Common myeloid progenitor, CD34-positive (primary cell): ENCODE results near the gene ECHS1.

Experiments
- CTCF ChIA-PET: fragments of 350-600 bp; sonication (Branson Sonifier 250); formaldehyde crosslinking; loops from one replicate; lab custom pipeline; 2021; ENCODE audit warnings: antibody characterized with exemption; lab: Charles Lee
- POLR2A ChIA-PET: fragments of 350-600 bp; sonication (Branson Sonifier 250); formaldehyde crosslinking; loops from one replicate; lab custom pipeline; 2021; ENCODE audit warnings: antibody characterized with exemption; lab: Charles Lee
- DNase-seq, 3 donors: peaks; one replicate each; pipeline versions ENCODE4 v3.0.0 to v3.0.0-alpha.2; 2013
- H3K27ac ChIP-seq, 2 experiments: 1 replicate in 1 of 2; 2 replicates in 1 of 2; pipeline ENCODE4 v1.7.0; 2013; ENCODE audit warnings: inconsistent platforms in 2 of 2, low read length in 2 of 2, mild to moderate bottlenecking in 2 of 2, low read depth in 1 of 2, moderate library complexity in 1 of 2; ENCODE audit not compliant: severe bottlenecking in 2 of 2, insufficient read depth in 1 of 2, poor library complexity in 1 of 2
- H3K27me3 ChIP-seq, 5 experiments: replicated peaks in 2 of 5; 1 replicate in 3 of 5; 2 replicates in 2 of 5; pipeline versions ENCODE4 v1.6.1 to v1.7.0; 2013; ENCODE audit warnings: low read length in 4 of 5, mild to moderate bottlenecking in 2 of 5, moderate library complexity in 2 of 5, inconsistent platforms in 1 of 5; ENCODE audit not compliant: insufficient read depth in 5 of 5, control insufficient read depth in 4 of 5
- H3K36me3 ChIP-seq, 4 experiments: 1 replicate in 2 of 4; 2 replicates in 2 of 4; pipeline versions ENCODE4 v1.6.1 to v1.7.0; 2013; ENCODE audit warnings: low read length in 3 of 4, control low read depth in 1 of 4, mild to moderate bottlenecking in 1 of 4; ENCODE audit not compliant: control insufficient read depth in 4 of 4, insufficient read depth in 4 of 4
- H3K4me1 ChIP-seq, 4 experiments: 1 replicate in 3 of 4; 2 replicates in 1 of 4; pipeline versions ENCODE4 v1.6.1 to v1.7.1; 2013; ENCODE audit warnings: low read length in 3 of 4, mild to moderate bottlenecking in 3 of 4, control low read depth in 1 of 4, inconsistent platforms in 1 of 4, moderate library complexity in 1 of 4; ENCODE audit not compliant: control insufficient read depth in 4 of 4, insufficient read depth in 4 of 4; ENCODE audit errors: control extremely low read depth in 1 of 4
- H3K4me3 ChIP-seq, 7 experiments: 1 replicate in 4 of 7; 2 replicates in 3 of 7; pipeline versions ENCODE4 v1.5.1 to v1.7.0; 2013; ENCODE audit warnings: mild to moderate bottlenecking in 7 of 7, low read length in 6 of 7, moderate library complexity in 6 of 7, inconsistent platforms in 2 of 7, low read depth in 2 of 7, control low read depth in 1 of 7; ENCODE audit not compliant: insufficient read depth in 4 of 7, control insufficient read depth in 1 of 7; ENCODE audit errors: extremely low read depth in 1 of 7
- H3K9me3 ChIP-seq, 5 experiments: 1 replicate in 4 of 5; 2 replicates in 1 of 5; pipeline versions ENCODE4 v1.6.1 to v1.7.1; 2013; ENCODE audit warnings: low read length in 4 of 5, mild to moderate bottlenecking in 2 of 5, inconsistent platforms in 1 of 5, low read depth in 1 of 5, moderate library complexity in 1 of 5; ENCODE audit not compliant: control insufficient read depth in 4 of 5, insufficient read depth in 2 of 5; ENCODE audit errors: control extremely low read depth in 1 of 5
- WGBS: methylation state at CpG from one replicate; pipeline ENCODE4 v1.1.5; 2013; ENCODE audit not compliant: insufficient coverage; 5-methylcytosine and 5-hydroxymethylcytosine counted together

Gene ECHS1

DNA sequence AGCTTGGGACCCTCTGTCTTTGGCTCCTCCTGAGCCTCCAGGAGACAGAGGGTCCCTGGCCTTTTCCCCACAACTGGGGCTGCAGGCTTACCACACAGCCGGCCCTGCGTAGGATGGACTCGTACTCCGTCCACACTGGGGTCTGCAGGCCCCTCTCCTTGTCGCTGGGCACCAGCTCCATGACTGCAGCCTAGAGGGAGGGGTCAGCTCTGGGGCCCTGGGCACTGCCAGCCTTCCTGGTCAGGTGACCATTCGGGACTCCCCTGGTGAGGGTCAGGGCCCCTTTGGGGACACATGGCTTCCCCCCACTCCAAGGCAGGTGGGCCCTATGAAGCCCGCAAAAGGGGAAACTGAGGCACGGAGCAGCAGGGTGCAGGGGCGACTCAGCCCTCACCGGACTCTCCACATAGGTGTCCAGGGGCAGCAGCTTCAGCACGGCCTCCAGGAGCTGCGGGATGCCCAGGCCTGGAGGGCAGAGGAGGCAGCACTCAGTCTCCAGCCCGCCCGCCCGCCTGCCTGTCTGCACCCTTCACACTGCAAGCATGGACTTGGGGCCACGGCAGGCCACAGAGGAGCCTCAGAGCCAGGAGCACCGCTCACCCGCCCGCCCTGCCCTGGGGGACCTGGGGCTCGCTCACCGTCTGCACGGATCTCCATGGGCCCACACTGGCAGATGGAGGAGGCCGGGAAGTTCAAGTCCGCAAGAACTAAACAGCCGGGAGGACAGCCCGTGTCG is 16.4 kb downstream of the ECHS1 start:
- peaks cover 0 to 14% (median 12%) of the 10 kb centered on the region in 4 experiments for H3K4me1 ChIP-seq
- 43% methylated on average over 20 of the region's 27 CpGs for WGBS
- ChIA-PET CTCF (interaction anchor here (0.7 to 1.8 kb wide), 5 partner anchors 12 to 41 kb away, joined by 3 to 4 read pairs (median 3); no protein-coding TSS in a partner anchor), POLR2A (interaction anchor here (1.0 kb wide), 1 partner anchor 20 kb away, joined by 6 read pairs; the partner anchor contains the start of gene CALY)
- H3K27ac ChIP-seq: no peak overlapping the region
- no peak for DNase-seq
- peak overlapping the region; percentile 39 to 74 (median 67) for H3K4me3 ChIP-seq
- H3K9me3 ChIP-seq: no peaks in the 10 kb centered on the region
- H3K36me3 ChIP-seq: no peaks in the 10 kb centered on the region
- H3K27me3 ChIP-seq: no peaks in the 10 kb centered on the region

DNA sequence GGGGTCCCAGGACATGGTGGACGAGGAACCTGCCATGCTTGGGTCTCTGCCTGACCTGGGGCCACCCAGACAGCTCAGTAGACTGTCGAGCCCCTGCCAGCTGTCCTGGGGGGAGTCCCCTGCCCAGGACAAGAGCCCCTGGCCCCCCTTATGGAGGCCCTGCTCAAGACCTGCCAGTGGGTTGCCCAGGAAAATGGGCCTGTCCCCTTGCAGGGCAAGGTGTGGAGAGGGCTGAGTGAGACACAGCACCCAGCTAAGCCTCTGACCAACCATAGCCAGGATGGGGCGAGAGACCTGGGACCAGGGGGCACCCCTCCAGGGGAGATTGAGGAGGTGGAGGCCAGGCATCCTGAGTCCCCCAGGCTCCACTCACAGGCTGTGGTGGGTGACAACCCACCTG is 17.2 kb downstream of the ECHS1 start:
- Histone ChIP-seq H3K4me3 (no peak overlapping the region), H3K4me1 (peaks cover 0 to 14% (median 12%) of the 10 kb centered on the region in 4 experiments), H3K36me3 (no peaks in the 10 kb centered on the region), H3K27ac (no peak overlapping the region), H3K27me3 (peaks cover 0 to 2% (median 0%) of the 10 kb centered on the region in 5 experiments), H3K9me3 (no peaks in the 10 kb centered on the region)
- ChIA-PET POLR2A (no interaction called here), CTCF (interaction anchor here (0.7 to 1.8 kb wide), 4 partner anchors 21 to 40 kb away, joined by 3 to 4 read pairs (median 4); no protein-coding TSS in a partner anchor)
- WGBS: 100% methylated on average over 1 of the region's 3 CpGs
- DNase-seq: no peak

DNA sequence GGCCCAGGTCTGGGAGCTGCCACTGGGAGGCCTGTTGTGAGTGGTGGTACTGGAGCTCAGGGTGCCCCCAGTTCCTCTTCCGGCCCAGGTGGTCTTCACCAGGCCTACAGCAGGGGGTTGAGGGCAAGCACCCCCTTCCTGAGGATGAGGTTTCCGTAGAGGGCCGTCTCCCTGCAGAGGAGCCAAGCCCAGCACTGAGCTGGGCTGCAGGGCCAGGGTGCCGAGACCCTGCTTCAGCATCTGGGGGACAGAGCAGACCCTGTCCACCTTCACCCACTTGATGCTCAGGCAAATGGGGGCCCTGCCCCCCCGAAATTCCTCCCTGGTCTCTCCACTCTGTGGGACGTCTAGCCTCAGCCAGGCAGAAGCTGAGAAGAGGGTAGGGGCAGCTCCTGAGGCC is 17.9 kb downstream of the ECHS1 start:
- DNase-seq: no peak
- no peak overlapping the region for H3K27ac ChIP-seq
- H3K27me3 ChIP-seq: peaks cover 0 to 7% (median 2%) of the 10 kb centered on the region in 5 experiments
- ChIA-PET CTCF (interaction anchor here (0.8 to 1.8 kb wide), 4 partner anchors 10 to 68 kb away, joined by 3 to 4 read pairs (median 3); no protein-coding TSS in a partner anchor), POLR2A (no interaction called here)
- 93% methylated on average over 6 of the region's 6 CpGs for WGBS
- H3K36me3 ChIP-seq: no peaks in the 10 kb centered on the region
- peaks cover 0 to 14% (median 12%) of the 10 kb centered on the region in 4 experiments for H3K4me1 ChIP-seq
- no peak overlapping the region for H3K4me3 ChIP-seq
- H3K9me3 ChIP-seq: no peaks in the 10 kb centered on the region

DNA sequence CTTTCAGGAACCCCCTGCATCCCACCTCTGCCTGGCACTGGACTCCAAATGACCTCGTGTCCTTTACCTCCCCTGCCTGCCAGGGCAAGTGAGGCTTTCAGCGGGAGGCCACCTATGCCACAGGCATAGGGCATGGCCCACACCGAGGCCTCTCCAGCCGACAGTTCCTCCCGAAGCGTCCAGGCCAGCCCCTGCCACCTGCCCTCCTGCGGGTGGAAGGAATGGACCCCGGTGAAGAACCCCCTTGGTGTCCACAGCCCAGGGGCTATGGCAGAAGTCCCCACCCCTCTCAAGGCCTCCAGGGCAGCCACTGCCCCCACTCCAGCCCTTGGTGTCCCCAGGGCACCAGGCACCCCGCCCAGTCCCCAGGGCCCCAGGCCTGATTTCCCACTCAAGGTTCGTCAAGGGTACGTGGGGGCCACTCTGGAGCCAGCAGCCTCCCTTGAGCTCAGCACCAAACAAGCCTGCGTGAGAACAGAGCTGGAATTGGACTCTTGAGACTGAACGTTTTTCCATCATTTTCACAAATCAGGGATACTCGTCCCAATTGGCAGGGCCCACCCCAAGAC is 18.4 kb downstream of the ECHS1 start:
- DNase-seq: no peak
- WGBS: 96% methylated on average over 14 of the region's 14 CpGs
- Histone ChIP-seq H3K4me1 (peaks cover 0 to 14% (median 12%) of the 10 kb centered on the region in 4 experiments), H3K4me3 (no peak overlapping the region), H3K27ac (no peak overlapping the region), H3K27me3 (peaks cover 0 to 12% (median 2%) of the 10 kb centered on the region in 5 experiments), H3K36me3 (no peaks in the 10 kb centered on the region), H3K9me3 (no peaks in the 10 kb centered on the region)
- ChIA-PET POLR2A (no interaction called here), CTCF (interaction anchor here (0.8 to 1.3 kb wide), 3 partner anchors 9 to 68 kb away, joined by 3 read pairs; no protein-coding TSS in a partner anchor)

DNA sequence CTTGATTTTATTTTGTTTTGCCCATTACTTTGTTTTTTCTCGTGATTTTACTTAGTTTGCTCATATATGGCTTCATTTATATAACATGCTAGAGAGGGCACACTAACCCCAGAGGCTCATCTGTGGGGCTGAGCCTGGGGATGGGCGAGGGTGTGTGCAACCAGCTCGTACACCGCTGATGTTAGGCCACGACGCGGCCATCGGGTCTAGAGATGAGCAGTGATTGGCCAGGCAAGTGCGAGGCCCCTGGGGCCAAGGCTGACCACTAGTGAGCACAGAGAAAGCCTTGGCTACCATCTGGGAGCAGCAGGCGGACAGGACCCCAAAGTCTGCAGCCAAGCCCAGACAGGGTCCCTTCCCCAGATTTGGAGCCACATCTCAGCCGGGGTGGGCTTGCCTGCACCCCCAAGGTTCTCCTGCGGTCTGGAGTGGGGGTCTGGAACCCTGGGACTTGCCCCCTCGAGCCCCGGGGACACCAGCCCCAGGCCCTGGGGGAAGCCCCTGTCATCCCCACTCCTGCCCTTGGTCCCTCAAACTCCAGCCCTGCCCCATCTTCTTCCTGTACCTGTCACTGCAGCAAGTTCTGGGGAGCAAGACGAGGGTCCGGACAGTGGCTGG is 19.1 kb downstream of the ECHS1 start:
- WGBS: 96% methylated on average over 13 of the region's 16 CpGs
- DNase-seq: no peak
- Histone ChIP-seq H3K9me3 (no peaks in the 10 kb centered on the region), H3K27me3 (peaks cover 0 to 19% (median 2%) of the 10 kb centered on the region in 5 experiments), H3K4me1 (peaks cover 0 to 14% (median 12%) of the 10 kb centered on the region in 4 experiments), H3K4me3 (no peak overlapping the region), H3K36me3 (no peaks in the 10 kb centered on the region), H3K27ac (no peak overlapping the region)
- ChIA-PET CTCF (interaction anchor here (1.3 to 1.4 kb wide), 2 partner anchors 25 to 26 kb away, joined by 3 to 9 read pairs; no protein-coding TSS in a partner anchor), POLR2A (no interaction called here)

DNA sequence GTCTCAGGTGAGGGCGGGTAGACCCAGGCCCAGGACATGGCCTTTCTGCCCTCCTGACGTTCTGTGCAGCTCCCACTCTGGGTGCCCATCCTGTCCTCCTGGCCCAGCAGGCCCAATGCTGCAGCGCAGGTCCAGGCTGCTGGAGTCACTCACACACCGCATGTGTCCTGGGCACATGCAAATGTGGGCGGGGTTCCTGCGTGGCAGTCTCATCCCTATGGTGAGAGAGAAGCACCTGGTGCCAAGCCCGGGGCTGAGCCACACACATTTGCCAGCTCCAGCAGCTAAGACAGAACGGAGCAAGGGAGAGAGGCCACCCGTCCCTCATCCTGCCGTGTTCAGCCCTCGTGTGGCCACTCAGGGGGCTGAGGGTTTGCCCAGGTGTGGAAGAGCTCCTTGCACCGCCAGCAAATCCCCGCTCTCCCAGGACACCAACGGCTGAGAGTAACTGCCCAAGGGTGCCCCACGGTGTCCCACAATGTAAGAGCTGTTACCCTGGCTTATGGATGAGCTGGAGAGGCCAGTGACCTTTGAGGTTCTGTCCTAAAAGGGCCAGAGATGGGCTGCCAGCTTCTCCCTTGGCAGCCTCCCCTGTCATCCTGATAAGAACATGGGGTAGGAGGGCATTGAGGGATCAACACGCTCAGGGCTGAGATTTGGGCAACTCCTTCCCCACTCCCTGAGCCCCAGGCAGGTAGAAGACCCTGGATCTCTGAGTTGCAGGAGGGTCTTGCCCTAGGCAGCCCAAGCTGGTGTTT is 19.8 kb downstream of the ECHS1 start:
- no peak overlapping the region for H3K4me3 ChIP-seq
- 92% methylated on average over 16 of the region's 16 CpGs for WGBS
- no peaks in the 10 kb centered on the region for H3K36me3 ChIP-seq
- CTCF ChIA-PET: interaction anchor here (1.3 to 1.4 kb wide), 3 partner anchors 8 to 26 kb away, joined by 3 to 9 read pairs (median 5); no protein-coding TSS in a partner anchor
- H3K9me3 ChIP-seq: no peaks in the 10 kb centered on the region
- H3K27ac ChIP-seq: no peak overlapping the region
- H3K27me3 ChIP-seq: peaks cover 0 to 22% (median 2%) of the 10 kb centered on the region in 5 experiments
- H3K4me1 ChIP-seq: peaks cover 0 to 14% (median 12%) of the 10 kb centered on the region in 4 experiments
- DNase-seq: no peak
- POLR2A ChIA-PET: no interaction called here
